H1 (cell line): ENCODE results near the gene GOSR1. TPM values are rescaled to one million over a fixed set of nuclear protein-coding genes. Genes with fewer than 3 reads are reported as not detected.

ENCODE experiments used
- CHD1 ChIP-seq: IDR thresholded peaks from 2 replicates; pipeline ENCODE4 v1.6.1; 2012; ENCODE audit warnings: low read depth, low read length, improper control_type of control experiment
- CHD7 ChIP-seq: fragments of 300-600 bp; sonication (generic); IDR thresholded peaks from 2 replicates; pipeline ENCODE4 v1.7.1; 2012; ENCODE audit warnings: low read length, moderate library complexity, mild to moderate bottlenecking, inconsistent platforms; ENCODE audit not compliant: insufficient replicate concordance
- CTBP2 ChIP-seq: IDR thresholded peaks from 2 replicates; pipeline ENCODE4 v1.7.0; 2011; ENCODE audit warnings: borderline replicate concordance, mild to moderate bottlenecking, moderate library complexity, mixed read lengths, low read length; ENCODE audit not compliant: insufficient read depth, insufficient read length
- HDAC2 ChIP-seq, 2 experiments: fragments of 300-600 bp in 1 of 2; sonication (generic) in 1 of 2; IDR thresholded peaks; 2 replicates each; pipeline ENCODE4 v1.6.1; 2011 to 2012; ENCODE audit warnings: low read depth in 2 of 2, low read length in 2 of 2, mild to moderate bottlenecking in 2 of 2, moderate library complexity in 2 of 2, borderline replicate concordance in 1 of 2, inconsistent platforms in 1 of 2
- KDM5A ChIP-seq: fragments of 200-600 bp; IDR thresholded peaks from 2 replicates; pipeline ENCODE4 v1.7.1; 2012; ENCODE audit warnings: mild to moderate bottlenecking, low read length, inconsistent platforms, mixed read lengths
- MAX ChIP-seq: IDR thresholded peaks from 2 replicates; pipeline ENCODE4 v1.6.1; 2012; ENCODE audit warnings: inconsistent platforms
- SP4 ChIP-seq: IDR thresholded peaks from 2 replicates; pipeline ENCODE4 v1.6.1; 2012; ENCODE audit warnings: low read length, inconsistent platforms
- SRF ChIP-seq: IDR thresholded peaks from 2 replicates; pipeline ENCODE4 v1.6.1; 2011; ENCODE audit warnings: mild to moderate bottlenecking, low read depth, low read length, moderate library complexity
- TBP ChIP-seq: IDR thresholded peaks from 2 replicates; pipeline ENCODE4 v1.6.1; 2011; ENCODE audit warnings: low read depth, low read length, improper control_type of control experiment
- polyA plus RNA-seq, 7 experiments: library from polyadenylated mRNA; depleted of rRNA in 3 of 7; stranded (reverse) in 5 of 7; unstranded in 2 of 7; fragments of >200 nt in 5 of 7; fragments of 200-250 nt in 2 of 7; gene quantifications; 1 replicate in 5 of 7; 2 replicates in 1 of 7; 4 replicates in 1 of 7; pipeline versions ENCODE4 v1.2.1 to v1.2.3, GENCODE V29; 2011 to 2013; ENCODE audit warnings: missing spikeins in 2 of 7, mixed read lengths in 2 of 7
- total RNA-seq: library from RNA; stranded (reverse); fragmentation: NEBNext Ultra II Directional; extraction: Animal tissue kit (Norgen Biotek cat#: 25700); gene quantifications from 2 replicates; pipeline ENCODE4 v1.2.1, GENCODE V29; 2021

Gene GOSR1
- total and polyA plus RNA-seq, 2 of the 8 experiments (the other 6 are each of a cell fraction or from before 2014, with no cell fraction given), result 9.2 to 43.3 TPM

- TF ChIP-seq CTBP2 (no peak), TBP (no peak), HDAC2 (IDR thresholded peaks at IDR 0.05; ENCODE audit: borderline replicate concordance in 1 of 2, low read depth in 2 of 2, low read length in 2 of 2) (no peak), KDM5A (no peak), CHD1 (no peak), MAX (no peak), SRF (no peak), SP4 (no peak), CHD7 (no peak)
- TF ChIP-seq, all 59 proteins: peak for 0
These were observed 2.0 kb upstream of the GOSR1 start (continued) for GRCh38 chr17:30475206-30475605.
